GOT3 (cell line): ENCODE data around the gene CEP131.

Experiments used
- DNase-seq: peaks from one replicate; lab custom pipeline; 2025; ENCODE audit warnings: mixed read lengths; lab: John Stamatoyannopoulos, UW

CEP131 gene

GRCh38 chr17:81251709-81252301, 29.0 kb upstream of the CEP131 start:
- DNase-seq = no peak

- DNase-seq = no peak
These were observed 28.4 kb upstream of the CEP131 start for GRCh38 chr17:81251094-81251708.

GRCh38 chr17:81250286-81251093, 27.7 kb upstream of the CEP131 start:
- DNase-seq = no peak

GRCh38 chr17:81249223-81250040, 26.7 kb upstream of the CEP131 start:
- no peak for DNase-seq

- DNase-seq = no peak
These were observed 25.9 kb upstream of the CEP131 start for GRCh38 chr17:81248649-81249048.

GRCh38 chr17:81247339-81247990, 24.7 kb upstream of the CEP131 start:
- DNase-seq = no peak

- DNase-seq = no peak
These were observed 24.0 kb upstream of the CEP131 start for GRCh38 chr17:81246679-81247338.

- no peak for DNase-seq
These were observed 23.5 kb upstream of the CEP131 start for GRCh38 chr17:81246343-81246670.

- DNase-seq = no peak
These were observed 23.0 kb upstream of the CEP131 start for GRCh38 chr17:81245665-81246342.

- no peak for DNase-seq
These were observed 22.4 kb upstream of the CEP131 start for GRCh38 chr17:81245024-81245664.

- DNase-seq = no peak
These were observed 21.7 kb upstream of the CEP131 start for GRCh38 chr17:81244358-81245023.

GRCh38 chr17:81243333-81243664, 20.5 kb upstream of the CEP131 start:
- no peak for DNase-seq

- no peak for DNase-seq
These were observed 19.9 kb upstream of the CEP131 start for GRCh38 chr17:81242421-81243332.

GRCh38 chr17:81241648-81242420, 19.1 kb upstream of the CEP131 start:
- DNase-seq = no peak

GRCh38 chr17:81241203-81241602, 18.4 kb upstream of the CEP131 start:
- no peak for DNase-seq

GRCh38 chr17:81240761-81241160, 18.0 kb upstream of the CEP131 start:
- DNase-seq = no peak

GRCh38 chr17:81239714-81240555, 17.2 kb upstream of the CEP131 start:
- DNase-seq = no peak
